ENCODE data around the gene FAM219A.

The FAM219A gene

DNA sequence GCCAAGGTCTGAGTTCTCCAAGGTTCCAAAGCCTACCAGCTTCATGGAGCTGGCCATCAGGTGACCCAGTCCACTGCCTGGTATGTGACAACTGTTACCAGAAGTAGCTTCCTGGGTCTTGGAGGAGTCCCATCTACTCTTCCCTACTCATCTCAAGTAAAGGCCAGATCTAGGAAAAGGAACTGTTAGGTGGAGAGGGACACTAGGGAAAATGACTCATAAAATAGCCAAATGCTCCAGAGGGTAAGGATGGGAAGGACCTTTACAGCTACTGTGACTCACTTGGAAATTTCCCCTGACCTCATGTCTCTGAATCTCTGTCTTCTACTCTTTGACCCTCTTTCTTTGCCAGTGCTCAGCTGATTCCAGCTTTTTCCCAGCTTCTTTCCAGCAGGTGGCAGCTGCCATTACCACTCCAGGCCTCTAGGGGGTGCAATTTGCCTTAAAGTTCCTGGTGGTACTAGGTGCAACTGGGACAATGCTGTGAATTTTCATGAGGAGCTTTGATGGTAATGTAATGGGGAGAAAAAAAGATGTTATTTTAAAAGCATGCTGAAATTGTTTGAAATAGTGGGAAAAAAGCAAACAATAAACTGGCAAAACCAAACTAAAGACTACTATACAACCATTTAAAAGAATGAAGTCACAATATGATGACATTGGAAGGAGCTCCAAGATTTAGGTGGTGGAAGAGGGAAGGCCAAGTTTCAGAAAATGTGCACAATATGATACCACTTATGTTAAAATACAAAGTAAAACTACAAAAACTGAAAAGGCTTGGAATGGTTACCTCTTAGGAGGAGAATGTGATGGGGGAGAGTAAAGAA lies 54.6 kb downstream of the FAM219A start:
- Histone ChIP-seq H3K9me3 (ENCODE audit: control insufficient read depth, insufficient read depth, low read depth, low read length) (no peaks in the 10 kb centered on the region), H3K4me3 (ENCODE audit: low read depth, low read length) (no peak overlapping the region), H3K27ac (ENCODE audit: extremely low read depth, low read depth, low read length) (no peak overlapping the region), H3K36me3 (ENCODE audit: control insufficient read depth in 2 of 2, insufficient read depth in 1 of 2, low read length in 2 of 2) (peaks cover 4 to 65% of the 10 kb centered on the region in 2 experiments; a peak in 2 of 3 replicates), H3K4me1 (ENCODE audit: control insufficient read depth, insufficient read depth, low read length) (no peaks in the 10 kb centered on the region)
- ChIA-PET CTCF (interaction anchor here (0.5 to 4.0 kb wide), 74 partner anchors 10 to 330 kb away, joined by 3 to 132 read pairs (median 5); no protein-coding TSS in a partner anchor), POLR2A (interaction anchor here (0.9 to 1.1 kb wide), 3 partner anchors 16 to 202 kb away, joined by 3 read pairs; no protein-coding TSS in a partner anchor)
- TF ChIP-seq IKZF3 (tag by site-specific recombination; IDR thresholded peaks at IDR 0.05) (0 out of 2 replicates have a peak, but pooled peaks have one; percentile 41), ZNF654 (tag by site-specific recombination; IDR thresholded peaks at IDR 0.05; ENCODE audit: low read depth) (peak; percentile 79), ZNF394 (tag by site-specific recombination; IDR thresholded peaks at IDR 0.05; ENCODE audit: borderline replicate concordance) (peak; percentile 29; the same call in 1 of the 2 replicates)
- TF ChIP-seq, protein P1, sequence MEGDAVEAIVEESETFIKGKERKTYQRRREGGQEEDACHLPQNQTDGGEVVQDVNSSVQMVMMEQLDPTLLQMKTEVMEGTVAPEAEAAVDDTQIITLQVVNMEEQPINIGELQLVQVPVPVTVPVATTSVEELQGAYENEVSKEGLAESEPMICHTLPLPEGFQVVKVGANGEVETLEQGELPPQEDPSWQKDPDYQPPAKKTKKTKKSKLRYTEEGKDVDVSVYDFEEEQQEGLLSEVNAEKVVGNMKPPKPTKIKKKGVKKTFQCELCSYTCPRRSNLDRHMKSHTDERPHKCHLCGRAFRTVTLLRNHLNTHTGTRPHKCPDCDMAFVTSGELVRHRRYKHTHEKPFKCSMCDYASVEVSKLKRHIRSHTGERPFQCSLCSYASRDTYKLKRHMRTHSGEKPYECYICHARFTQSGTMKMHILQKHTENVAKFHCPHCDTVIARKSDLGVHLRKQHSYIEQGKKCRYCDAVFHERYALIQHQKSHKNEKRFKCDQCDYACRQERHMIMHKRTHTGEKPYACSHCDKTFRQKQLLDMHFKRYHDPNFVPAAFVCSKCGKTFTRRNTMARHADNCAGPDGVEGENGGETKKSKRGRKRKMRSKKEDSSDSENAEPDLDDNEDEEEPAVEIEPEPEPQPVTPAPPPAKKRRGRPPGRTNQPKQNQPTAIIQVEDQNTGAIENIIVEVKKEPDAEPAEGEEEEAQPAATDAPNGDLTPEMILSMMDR (tag by site-specific recombination; IDR thresholded peaks at IDR 0.05) = peak; percentile 65
- TF ChIP-seq, protein P2, sequence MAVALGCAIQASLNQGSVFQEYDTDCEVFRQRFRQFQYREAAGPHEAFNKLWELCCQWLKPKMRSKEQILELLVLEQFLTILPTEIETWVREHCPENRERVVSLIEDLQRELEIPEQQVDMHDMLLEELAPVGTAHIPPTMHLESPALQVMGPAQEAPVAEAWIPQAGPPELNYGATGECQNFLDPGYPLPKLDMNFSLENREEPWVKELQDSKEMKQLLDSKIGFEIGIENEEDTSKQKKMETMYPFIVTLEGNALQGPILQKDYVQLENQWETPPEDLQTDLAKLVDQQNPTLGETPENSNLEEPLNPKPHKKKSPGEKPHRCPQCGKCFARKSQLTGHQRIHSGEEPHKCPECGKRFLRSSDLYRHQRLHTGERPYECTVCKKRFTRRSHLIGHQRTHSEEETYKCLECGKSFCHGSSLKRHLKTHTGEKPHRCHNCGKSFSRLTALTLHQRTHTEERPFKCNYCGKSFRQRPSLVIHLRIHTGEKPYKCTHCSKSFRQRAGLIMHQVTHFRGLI (tag by site-specific recombination; IDR thresholded peaks at IDR 0.05) = no peak

DNA sequence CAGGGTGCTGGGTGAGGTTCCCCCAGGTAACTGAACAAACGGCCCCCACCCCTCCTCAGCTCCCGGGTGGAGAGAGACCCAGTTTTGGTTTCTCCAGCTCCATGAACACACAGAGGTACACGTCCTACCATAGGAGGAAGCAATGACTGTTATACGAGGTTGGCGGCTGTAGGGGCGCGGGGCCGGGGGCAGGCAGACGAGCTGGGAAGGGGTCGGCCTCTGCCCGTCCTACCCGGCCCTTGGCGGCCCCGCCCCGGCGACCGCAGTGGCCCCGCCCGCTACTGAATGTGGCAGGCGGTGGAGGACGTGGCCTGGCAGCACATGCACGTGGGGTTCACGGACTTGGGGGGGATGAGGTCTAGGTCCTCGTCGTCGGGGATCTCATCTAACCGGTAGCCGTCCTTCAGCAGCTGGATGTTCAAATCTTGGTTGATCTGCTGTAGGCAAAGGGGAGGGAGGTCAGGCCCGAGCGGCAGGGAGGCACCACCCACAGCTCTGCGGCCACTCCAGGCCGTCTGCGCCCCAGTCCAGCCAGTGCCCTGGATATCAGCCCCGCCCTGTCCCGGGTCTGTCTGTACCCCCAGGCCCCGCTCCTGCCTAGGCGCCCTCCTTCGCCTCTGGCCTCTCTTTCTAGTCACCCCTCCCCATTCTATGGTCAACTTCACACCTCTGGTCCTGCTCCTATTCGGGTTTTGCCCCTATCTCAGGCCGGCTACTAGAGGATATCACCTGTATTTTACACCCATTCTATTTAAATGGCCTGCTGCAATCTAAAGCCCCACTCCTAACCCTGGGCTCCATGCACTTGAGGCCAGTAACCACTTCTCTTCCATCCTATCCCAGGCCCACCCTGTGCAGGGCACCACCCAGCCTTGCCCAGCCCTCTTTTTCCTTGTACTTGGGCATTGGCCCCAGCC lies 57.4 kb downstream of the FAM219A start:
- CTCF ChIA-PET = interaction anchor here (0.8 kb wide), 1 partner anchor 233 kb away, joined by 3 read pairs; no protein-coding TSS in a partner anchor
- Histone ChIP-seq H3K36me3 (ENCODE audit: control insufficient read depth in 2 of 2, insufficient read depth in 1 of 2, low read length in 2 of 2) (peaks cover 4 to 74% of the 10 kb centered on the region in 2 experiments; a peak in 2 of 3 replicates), H3K9me3 (ENCODE audit: control insufficient read depth, insufficient read depth, low read depth, low read length) (no peaks in the 10 kb centered on the region), H3K4me3 (ENCODE audit: low read depth, low read length) (no peak overlapping the region), H3K4me1 (ENCODE audit: control insufficient read depth, insufficient read depth, low read length) (no peaks in the 10 kb centered on the region), H3K27ac (ENCODE audit: extremely low read depth, low read depth, low read length) (no peak overlapping the region)
- no peak for TF ChIP-seq ZBTB8A (tag by site-specific recombination; IDR thresholded peaks at IDR 0.05)
- no peak for TF ChIP-seq ZNF184 (tag by site-specific recombination; IDR thresholded peaks at IDR 0.05)
- no peak for TF ChIP-seq SETDB1 (IDR thresholded peaks at IDR 0.05; ENCODE audit: insufficient read length, low read length)
- TF ChIP-seq EGR2 (tag by site-specific recombination; IDR thresholded peaks at IDR 0.05; ENCODE audit: low read depth) = no peak
- TF ChIP-seq ZNF76 (tag by site-specific recombination; IDR thresholded peaks at IDR 0.05; ENCODE audit: borderline replicate concordance, low read depth) = no peak
- TF ChIP-seq, protein P3, sequence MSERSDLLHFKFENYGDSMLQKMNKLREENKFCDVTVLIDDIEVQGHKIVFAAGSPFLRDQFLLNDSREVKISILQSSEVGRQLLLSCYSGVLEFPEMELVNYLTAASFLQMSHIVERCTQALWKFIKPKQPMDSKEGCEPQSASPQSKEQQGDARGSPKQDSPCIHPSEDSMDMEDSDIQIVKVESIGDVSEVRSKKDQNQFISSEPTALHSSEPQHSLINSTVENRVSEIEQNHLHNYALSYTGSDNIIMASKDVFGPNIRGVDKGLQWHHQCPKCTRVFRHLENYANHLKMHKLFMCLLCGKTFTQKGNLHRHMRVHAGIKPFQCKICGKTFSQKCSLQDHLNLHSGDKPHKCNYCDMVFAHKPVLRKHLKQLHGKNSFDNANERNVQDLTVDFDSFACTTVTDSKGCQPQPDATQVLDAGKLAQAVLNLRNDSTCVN (tag by site-specific recombination; optimal IDR thresholded peaks at IDR 0.05) = no peak
- TF ChIP-seq, protein P4, sequence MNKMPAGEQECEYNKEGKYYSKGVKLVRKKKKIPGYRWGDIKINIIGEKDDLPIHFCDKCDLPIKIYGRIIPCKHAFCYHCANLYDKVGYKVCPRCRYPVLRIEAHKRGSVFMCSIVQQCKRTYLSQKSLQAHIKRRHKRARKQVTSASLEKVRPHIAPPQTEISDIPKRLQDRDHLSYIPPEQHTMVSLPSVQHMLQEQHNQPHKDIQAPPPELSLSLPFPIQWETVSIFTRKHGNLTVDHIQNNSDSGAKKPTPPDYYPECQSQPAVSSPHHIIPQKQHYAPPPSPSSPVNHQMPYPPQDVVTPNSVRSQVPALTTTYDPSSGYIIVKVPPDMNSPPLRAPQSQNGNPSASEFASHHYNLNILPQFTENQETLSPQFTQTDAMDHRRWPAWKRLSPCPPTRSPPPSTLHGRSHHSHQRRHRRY (tag by site-specific recombination; IDR thresholded peaks at IDR 0.05) = no peak
- no peak for TF ChIP-seq ZNF610 (tag by site-specific recombination; IDR thresholded peaks at IDR 0.05; ENCODE audit: borderline replicate concordance)
- no peak for TF ChIP-seq ZNF626 (tag by site-specific recombination; IDR thresholded peaks at IDR 0.05)
- TF ChIP-seq, protein P5, sequence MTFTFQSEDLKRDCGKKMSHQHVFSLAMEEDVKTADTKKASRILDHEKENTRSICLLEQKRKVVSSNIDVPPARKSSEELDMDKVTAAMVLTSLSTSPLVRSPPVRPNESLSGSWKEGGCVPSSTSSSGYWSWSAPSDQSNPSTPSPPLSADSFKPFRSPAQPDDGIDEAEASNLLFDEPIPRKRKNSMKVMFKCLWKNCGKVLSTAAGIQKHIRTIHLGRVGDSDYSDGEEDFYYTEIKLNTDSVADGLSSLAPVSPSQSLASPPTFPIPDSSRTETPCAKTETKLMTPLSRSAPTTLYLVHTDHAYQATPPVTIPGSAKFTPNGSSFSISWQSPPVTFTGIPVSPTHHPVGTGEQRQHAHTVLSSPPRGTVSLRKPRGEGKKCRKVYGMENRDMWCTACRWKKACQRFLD (tag by site-specific recombination; IDR thresholded peaks at IDR 0.05) = no peak
- no peak for TF ChIP-seq TRIM28 (IDR thresholded peaks at IDR 0.05; ENCODE audit: borderline replicate concordance, low read length)
- TF ChIP-seq, protein P6, sequence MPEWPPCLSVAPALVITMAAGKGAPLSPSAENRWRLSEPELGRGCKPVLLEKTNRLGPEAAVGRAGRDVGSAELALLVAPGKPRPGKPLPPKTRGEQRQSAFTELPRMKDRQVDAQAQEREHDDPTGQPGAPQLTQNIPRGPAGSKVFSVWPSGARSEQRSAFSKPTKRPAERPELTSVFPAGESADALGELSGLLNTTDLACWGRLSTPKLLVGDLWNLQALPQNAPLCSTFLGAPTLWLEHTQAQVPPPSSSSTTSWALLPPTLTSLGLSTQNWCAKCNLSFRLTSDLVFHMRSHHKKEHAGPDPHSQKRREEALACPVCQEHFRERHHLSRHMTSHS (tag by site-specific recombination; IDR thresholded peaks at IDR 0.05) = no peak
- POLR2A ChIA-PET = no interaction called here

Data from HEK293 (cell line).